Astrocyte (in vitro differentiated cells and primary cell): ENCODE data around the gene MRTFB.

Experiments
- EZH2 ChIP-seq: IDR thresholded peaks from 2 replicates; pipeline ENCODE4 v1.6.1; 2012; ENCODE audit warnings: mild to moderate bottlenecking, low read length, inconsistent platforms; ENCODE audit not compliant: insufficient read depth
- TF ChIP-seq, protein P1 (sequence below): IDR thresholded peaks from 2 replicates; pipeline ENCODE4 v1.5.1; 2011; ENCODE audit warnings: low read depth, mild to moderate bottlenecking, inconsistent platforms, low read length, moderate library complexity; ENCODE audit not compliant: insufficient read depth

DNA sequence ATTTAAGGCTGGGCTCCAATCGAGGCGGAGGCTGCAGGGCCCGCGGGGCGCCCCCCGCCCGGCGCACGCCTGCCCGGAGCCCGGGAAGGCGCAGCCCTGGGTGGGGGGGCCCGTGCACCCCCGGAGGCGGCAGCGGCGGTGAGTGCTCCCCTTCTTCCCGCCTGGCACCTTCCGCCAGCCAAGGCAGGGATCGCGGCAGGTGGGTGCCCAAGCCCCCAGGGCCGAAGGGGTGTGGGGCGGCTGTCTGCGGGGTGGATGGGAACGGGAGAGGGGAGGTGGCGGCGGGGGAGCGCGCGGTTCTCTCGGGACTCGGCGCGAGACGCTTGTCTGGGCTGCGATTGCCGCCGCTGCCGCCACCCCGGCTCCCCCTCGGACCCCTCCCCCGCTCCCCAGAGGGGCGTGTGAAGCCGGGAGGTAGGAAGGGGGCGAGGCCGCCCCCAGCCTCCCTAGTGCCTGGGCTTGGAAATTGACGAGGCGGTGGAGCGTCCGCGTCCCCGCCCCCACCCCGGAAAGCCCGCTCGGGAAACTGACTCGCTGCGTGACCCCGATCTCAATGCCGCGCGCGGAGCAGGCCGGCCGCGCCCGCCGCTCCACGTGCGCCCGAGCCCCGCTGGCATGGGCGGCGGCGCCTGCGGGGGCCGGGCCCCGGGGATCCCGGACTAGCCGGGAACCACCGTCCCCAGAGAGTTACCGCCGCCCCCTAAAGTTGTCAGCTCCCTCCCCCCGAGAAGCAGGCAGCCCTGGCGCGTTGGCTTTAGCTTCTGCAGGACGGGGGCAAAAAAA lies 231.5 kb downstream of the MRTFB start:
- TF ChIP-seq, protein P1, sequence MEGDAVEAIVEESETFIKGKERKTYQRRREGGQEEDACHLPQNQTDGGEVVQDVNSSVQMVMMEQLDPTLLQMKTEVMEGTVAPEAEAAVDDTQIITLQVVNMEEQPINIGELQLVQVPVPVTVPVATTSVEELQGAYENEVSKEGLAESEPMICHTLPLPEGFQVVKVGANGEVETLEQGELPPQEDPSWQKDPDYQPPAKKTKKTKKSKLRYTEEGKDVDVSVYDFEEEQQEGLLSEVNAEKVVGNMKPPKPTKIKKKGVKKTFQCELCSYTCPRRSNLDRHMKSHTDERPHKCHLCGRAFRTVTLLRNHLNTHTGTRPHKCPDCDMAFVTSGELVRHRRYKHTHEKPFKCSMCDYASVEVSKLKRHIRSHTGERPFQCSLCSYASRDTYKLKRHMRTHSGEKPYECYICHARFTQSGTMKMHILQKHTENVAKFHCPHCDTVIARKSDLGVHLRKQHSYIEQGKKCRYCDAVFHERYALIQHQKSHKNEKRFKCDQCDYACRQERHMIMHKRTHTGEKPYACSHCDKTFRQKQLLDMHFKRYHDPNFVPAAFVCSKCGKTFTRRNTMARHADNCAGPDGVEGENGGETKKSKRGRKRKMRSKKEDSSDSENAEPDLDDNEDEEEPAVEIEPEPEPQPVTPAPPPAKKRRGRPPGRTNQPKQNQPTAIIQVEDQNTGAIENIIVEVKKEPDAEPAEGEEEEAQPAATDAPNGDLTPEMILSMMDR = no peak
- no peak for TF ChIP-seq EZH2
